GM10248 (cell line): Measurements from ENCODE around the gene CPN1.
"Not testable (repeated sequence)": the region's sequence is repeated elsewhere in the genome, so short reads cannot be mapped to it uniquely, and the experiment has no call there.

ENCODE experiments used
- CTCF ChIA-PET: fragments of 300-600 bp; sonication (Branson Sonifier 250); formaldehyde crosslinking; extraction: SDS; loops from one replicate; lab custom pipeline; 2021; ENCODE audit warnings: antibody characterized with exemption; lab: Yijun Ruan, JAX
- POLR2A ChIA-PET: fragments of 350-650 bp; sonication (Branson Sonifier 250); formaldehyde crosslinking; extraction: SDS; loops from one replicate; lab custom pipeline; 2020; ENCODE audit warnings: antibody characterized with exemption; lab: Yijun Ruan, JAX
- DNase-seq: peaks from one replicate; pipeline ENCODE4 v3.0.0; 2012; ENCODE audit errors: extremely low spot score
- CTCF ChIP-seq: IDR thresholded peaks from 2 replicates; pipeline ENCODE4 v1.5.1; 2012; ENCODE audit warnings: mild to moderate bottlenecking, low read depth; ENCODE audit errors: extremely low read depth, missing control alignments, control extremely low read depth

Gene CPN1

GRCh38 chr10:100083623-100084022 lies 2.0 kb upstream of the CPN1 start:
- no peak for TF ChIP-seq CTCF
- ChIA-PET POLR2A (no interaction called here), CTCF (interaction anchor here (1.6 kb wide), 1 partner anchor 15 kb away, joined by 4 read pairs; no protein-coding TSS in a partner anchor)
- no peak for DNase-seq

GRCh38 chr10:100082276-100082675 lies 607 bp upstream of the CPN1 start:
- POLR2A ChIA-PET, CTCF ChIA-PET, DNase-seq: not testable (repeated sequence)

GRCh38 chr10:100076750-100077149 lies 4.9 kb downstream of the CPN1 start:
- peak; percentile 31 for DNase-seq
- ChIA-PET CTCF (interaction anchor here (0.9 to 1.5 kb wide), 3 partner anchors 17 to 81 kb away, joined by 3 to 6 read pairs (median 4); no protein-coding TSS in a partner anchor), POLR2A (no interaction called here)
- TF ChIP-seq CTCF = no peak

GRCh38 chr10:100075426-100076220 lies 6.0 kb downstream of the CPN1 start:
- TF ChIP-seq CTCF = no peak
- ChIA-PET POLR2A (no interaction called here), CTCF (interaction anchor here (1.5 kb wide), 1 partner anchor 29 kb away, joined by 6 read pairs; no protein-coding TSS in a partner anchor)
- no peak for DNase-seq

GRCh38 chr10:100072514-100072913 lies 9.2 kb downstream of the CPN1 start:
- POLR2A ChIA-PET = no interaction called here
- CTCF ChIA-PET = no interaction called here
- DNase-seq = no peak
- TF ChIP-seq CTCF = no peak

- no peak for DNase-seq
- no peak for TF ChIP-seq CTCF
- POLR2A ChIA-PET = no interaction called here
- CTCF ChIA-PET = no interaction called here
These were observed 10.1 kb downstream of the CPN1 start for GRCh38 chr10:100071529-100071928.

- CTCF ChIA-PET = interaction anchor here (1.6 kb wide), 1 partner anchor 22 kb away, joined by 5 read pairs; no protein-coding TSS in a partner anchor
- DNase-seq = no peak
- TF ChIP-seq CTCF = no peak
- POLR2A ChIA-PET = no interaction called here
These were observed 14.2 kb downstream of the CPN1 start for GRCh38 chr10:100067466-100067865.
